Smooth muscle cell (in vitro differentiated cells): ENCODE results near the gene ADGRG1. TPM values are rescaled to one million over a fixed set of nuclear protein-coding genes. Genes with fewer than 3 reads are reported as not detected.

Source experiments
- DNase-seq: peaks from one replicate; lab custom pipeline; 2025; ENCODE audit not compliant: unreplicated experiment; lab: John Stamatoyannopoulos, UW
- H2AFZ ChIP-seq: fragments of 200-600 bp; sonication (generic); 2 replicates; pipeline ENCODE4 v1.6.0; 2016; ENCODE audit warnings: antibody characterized with exemption, low read depth, mild to moderate bottlenecking
- H3F3A ChIP-seq: fragments of 200-600 bp; sonication (generic); 2 replicates; pipeline ENCODE4 v1.6.0; 2017; ENCODE audit warnings: antibody characterized with exemption, low read depth
- H3K27ac ChIP-seq: fragments of 200-600 bp; sonication (generic); 2 replicates; pipeline ENCODE4 v1.5.1; 2016; ENCODE audit warnings: low read depth, mild to moderate bottlenecking
- H3K27me3 ChIP-seq: fragments of 200-600 bp; sonication (generic); 2 replicates; pipeline ENCODE4 v1.6.1; 2016; ENCODE audit warnings: low read depth, mild to moderate bottlenecking
- H3K36me3 ChIP-seq: fragments of 200-600 bp; sonication (generic); 2 replicates; pipeline ENCODE4 v1.5.1; 2016; ENCODE audit warnings: low read depth
- H3K4me1 ChIP-seq: fragments of 200-600 bp; sonication (generic); 2 replicates; pipeline ENCODE4 v1.5.1; 2016; ENCODE audit warnings: low read depth
- H3K4me2 ChIP-seq: fragments of 200-600 bp; sonication (generic); 2 replicates; pipeline ENCODE4 v1.6.0; 2016; ENCODE audit warnings: mild to moderate bottlenecking
- H3K4me3 ChIP-seq: fragments of 200-600 bp; sonication (generic); 2 replicates; pipeline ENCODE4 v1.5.1; 2016; ENCODE audit warnings: mild to moderate bottlenecking
- H3K79me2 ChIP-seq: fragments of 200-600 bp; sonication (generic); 2 replicates; pipeline ENCODE4 v1.6.0; 2016; ENCODE audit warnings: low read depth, mild to moderate bottlenecking
- H3K9ac ChIP-seq: fragments of 200-600 bp; sonication (generic); 2 replicates; pipeline ENCODE4 v1.6.0; 2016; ENCODE audit warnings: low read depth
- H3K9me3 ChIP-seq: fragments of 200-600 bp; sonication (generic); replicated peaks from 2 replicates; pipeline ENCODE4 v1.5.1; 2016; ENCODE audit warnings: low read depth
- H4K20me1 ChIP-seq: fragments of 200-600 bp; sonication (generic); 2 replicates; pipeline ENCODE4 v1.6.0; 2016; ENCODE audit warnings: low read depth
- CTCF ChIP-seq: fragments of 200-600 bp; sonication (generic); IDR thresholded peaks from 2 replicates; pipeline ENCODE4 v1.5.1; 2017; ENCODE audit warnings: borderline replicate concordance, mild to moderate bottlenecking, antibody characterized with exemption; ENCODE audit not compliant: insufficient read depth, poor library complexity, severe bottlenecking
- WGBS: methylation state at CpG from one replicate; pipeline ENCODE4 v1.1.7; 2016; ENCODE audit warnings: low lambda C conversion rate; 5-methylcytosine and 5-hydroxymethylcytosine counted together
- polyA plus RNA-seq: library from polyadenylated mRNA; unstranded; fragments of >200 nt; fragmentation: Nextera tagmentation; extraction: Ambion mirVana; gene quantifications from 2 replicates; pipeline ENCODE4 v1.2.1, GENCODE V29; 2016
- total RNA-seq: library from RNA; depleted of rRNA; stranded (reverse); fragments of >200 nt; gene quantifications from 2 replicates; pipeline ENCODE4 v1.2.3, GENCODE V29; 2014

The ADGRG1 gene
- total and polyA plus RNA-seq, 2 experiments from 2014 or later: 15.3 to 32.0 TPM

DNA sequence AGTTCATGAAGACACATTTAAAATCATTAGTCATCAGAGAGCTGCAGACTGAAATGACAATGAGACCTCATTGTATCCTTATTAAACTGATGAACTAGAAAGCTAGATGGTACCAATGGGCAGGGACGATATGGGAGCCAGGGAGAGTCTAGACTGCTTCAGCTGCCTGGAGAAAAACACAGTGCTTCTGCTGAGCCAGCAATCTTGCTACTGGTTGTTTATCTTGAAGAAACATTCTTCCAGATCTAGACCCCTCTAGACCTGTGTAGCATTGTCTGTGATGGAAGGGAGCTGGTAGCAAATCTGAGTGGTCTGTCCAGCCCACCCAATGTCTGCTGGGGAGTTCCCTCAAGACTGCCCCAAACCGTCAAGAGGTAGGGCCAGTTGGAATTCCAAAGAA, 64.2 kb downstream of the ADGRG1 start:
- Histone ChIP-seq H3K79me2 (no peaks in the 10 kb centered on the region), H3K4me3 (no peak overlapping the region), H3K27ac (no peak overlapping the region), H3F3A (no peaks in the 10 kb centered on the region), H4K20me1 (no peaks in the 10 kb centered on the region), H3K9me3 (no peaks in the 10 kb centered on the region), H3K4me2 (no peak overlapping the region), H3K36me3 (no peaks in the 10 kb centered on the region), H3K9ac (no peak overlapping the region), H2AFZ (no peak overlapping the region), H3K27me3 (no peaks in the 10 kb centered on the region), H3K4me1 (no peaks in the 10 kb centered on the region)
- TF ChIP-seq CTCF: no peak
- DNase-seq: no peak
- 63% methylated on average over 2 of the region's 2 CpGs for WGBS

GRCh38 chr16:57693550-57693949, 65.1 kb downstream of the ADGRG1 start:
- H3K4me3 ChIP-seq: no peak overlapping the region
- no peaks in the 10 kb centered on the region for H3F3A ChIP-seq
- TF ChIP-seq CTCF: no peak
- no peaks in the 10 kb centered on the region for H3K4me1 ChIP-seq
- H3K27me3 ChIP-seq: no peaks in the 10 kb centered on the region
- no peak for DNase-seq
- WGBS: 78% methylated on average over 4 of the region's 4 CpGs
- no peak overlapping the region for H3K4me2 ChIP-seq
- H4K20me1 ChIP-seq: no peaks in the 10 kb centered on the region
- H3K9ac ChIP-seq: no peak overlapping the region
- H3K27ac ChIP-seq: no peak overlapping the region
- no peaks in the 10 kb centered on the region for H3K9me3 ChIP-seq
- no peaks in the 10 kb centered on the region for H3K79me2 ChIP-seq
- H2AFZ ChIP-seq: no peak overlapping the region
- H3K36me3 ChIP-seq: no peaks in the 10 kb centered on the region

- H3F3A ChIP-seq: no peaks in the 10 kb centered on the region
- H3K4me2 ChIP-seq: no peak overlapping the region
- 70% methylated on average over 10 of the region's 10 CpGs for WGBS
- H3K4me3 ChIP-seq: no peak overlapping the region
- TF ChIP-seq CTCF: no peak
- no peaks in the 10 kb centered on the region for H3K36me3 ChIP-seq
- H3K27me3 ChIP-seq: no peaks in the 10 kb centered on the region
- H3K27ac ChIP-seq: no peak overlapping the region
- DNase-seq: no peak
- H3K79me2 ChIP-seq: no peaks in the 10 kb centered on the region
- H3K9ac ChIP-seq: no peak overlapping the region
- H3K4me1 ChIP-seq: no peaks in the 10 kb centered on the region
- no peak overlapping the region for H2AFZ ChIP-seq
- no peaks in the 10 kb centered on the region for H4K20me1 ChIP-seq
- no peaks in the 10 kb centered on the region for H3K9me3 ChIP-seq
These were observed 65.8 kb downstream of the ADGRG1 start for GRCh38 chr16:57694231-57694724.
